COLO829 (cell line): ENCODE measurements around the gene ACOT2.
"Not testable (repeated sequence)": the region's sequence is repeated elsewhere in the genome, so short reads cannot be mapped to it uniquely, and the experiment has no call there.

Experiments
- DNase-seq: peaks from one replicate; pipeline ENCODE4 v3.0.0; 2012; ENCODE audit warnings: low spot score

The ACOT2 gene

GRCh38 chr14:73567951-73568885 is 795 bp upstream of the ACOT2 start:
- DNase-seq, result no peak

- not testable (repeated sequence) for DNase-seq
Observed at GRCh38 chr14:73568886-73569184, 178 bp upstream of the ACOT2 start.

GRCh38 chr14:73570913-73571312 is 1.9 kb downstream of the ACOT2 start:
- not testable (repeated sequence) for DNase-seq

GRCh38 chr14:73573034-73573433 is 4.0 kb downstream of the ACOT2 start:
- not testable (repeated sequence) for DNase-seq

GRCh38 chr14:73573740-73574139 is 4.7 kb downstream of the ACOT2 start:
- DNase-seq, result not testable (repeated sequence)

- DNase-seq, result not testable (repeated sequence)
Observed at GRCh38 chr14:73574251-73574650, 5.2 kb downstream of the ACOT2 start.

- DNase-seq, result no peak
Observed at GRCh38 chr14:73576391-73576790, 7.4 kb downstream of the ACOT2 start.

GRCh38 chr14:73577214-73577613 is 8.2 kb downstream of the ACOT2 start:
- DNase-seq, result not testable (repeated sequence)

GRCh38 chr14:73582102-73582979 is 13.3 kb downstream of the ACOT2 start:
- not testable (repeated sequence) for DNase-seq

GRCh38 chr14:73588695-73589094 is 19.7 kb downstream of the ACOT2 start:
- no peak for DNase-seq

GRCh38 chr14:73589116-73589515 is 20.1 kb downstream of the ACOT2 start:
- DNase-seq, result no peak

GRCh38 chr14:73590673-73591004 is 21.6 kb downstream of the ACOT2 start:
- not testable (repeated sequence) for DNase-seq

- no peak for DNase-seq
Observed at GRCh38 chr14:73591690-73592449, 22.9 kb downstream of the ACOT2 start, which contains the start of gene ACOT4. Gene ACOT4 (plus strand): TSS chr14:73591873. CDS start chr14:73591960, 87 bp downstream.

- no peak for DNase-seq
Observed at GRCh38 chr14:73594491-73594890, 25.5 kb downstream of the ACOT2 start.

- no peak for DNase-seq
Observed at GRCh38 chr14:73599499-73599898, 30.5 kb downstream of the ACOT2 start.

- no peak for DNase-seq
Observed at GRCh38 chr14:73602994-73603393, 34.0 kb downstream of the ACOT2 start.

- DNase-seq, result no peak
Observed at GRCh38 chr14:73606271-73606670, 37.3 kb downstream of the ACOT2 start.

GRCh38 chr14:73607241-73607640 is 38.2 kb downstream of the ACOT2 start:
- DNase-seq, result no peak

- no peak for DNase-seq
Observed at GRCh38 chr14:73610687-73611086, 41.7 kb downstream of the ACOT2 start.

- DNase-seq, result peak; percentile 24
Observed at GRCh38 chr14:73612339-73613045, 43.5 kb downstream of the ACOT2 start, which contains the start of gene ACOT6. Gene ACOT6 (plus strand): TSS chr14:73612517. CDS start chr14:73612572, 55 bp downstream.

- no peak for DNase-seq
Observed at GRCh38 chr14:73613046-73613383, 44.0 kb downstream of the ACOT2 start.
